Measurements from ENCODE around the gene MOB3B.

MOB3B gene

GRCh38 chr9:27566118-27566517, 36.5 kb upstream of the MOB3B start:
- no peak overlapping the region for H4K91ac ChIP-seq (ENCODE audit: low read depth, low read length, poor library complexity)
- DNase-seq (ENCODE audit: low spot score): no peak
- no peaks in the 10 kb centered on the region for H3K79me1 ChIP-seq (ENCODE audit: low read depth, low read length)
- H3K4me2 ChIP-seq (ENCODE audit: insufficient read depth, low read length, poor library complexity, severe bottlenecking): no peak overlapping the region
- peaks cover 7 to 86% of the 10 kb centered on the region in 2 donors for H3K36me3 ChIP-seq (replicated peaks in 1 of 2; ENCODE audit: control insufficient read depth in 2 of 2, insufficient read depth in 2 of 2, low read length in 2 of 2)
- H2BK12ac ChIP-seq (ENCODE audit: low read length): no peak overlapping the region
- peaks cover 0 to 2% of the 10 kb centered on the region in 2 donors for H3K4me1 ChIP-seq (ENCODE audit: control insufficient read depth in 2 of 2, insufficient read depth in 1 of 2, low read depth in 1 of 2, low read length in 2 of 2)
- no peak overlapping the region for H2BK5ac ChIP-seq (ENCODE audit: low read length)
- H3K14ac ChIP-seq (ENCODE audit: low read length): no peak overlapping the region
- H3K4me3 ChIP-seq (ENCODE audit: low read length in 2 of 2): no peak overlapping the region
- no peak overlapping the region for H3K4ac ChIP-seq (ENCODE audit: low read length)
- no peak overlapping the region for H3K18ac ChIP-seq (ENCODE audit: low read length)
- H2BK15ac ChIP-seq (ENCODE audit: low read length): no peak overlapping the region
- H3K9me3 ChIP-seq (replicated peaks in 1 of 2; ENCODE audit: control insufficient read depth in 2 of 2, insufficient read depth in 1 of 2, low read depth in 1 of 2, low read length in 2 of 2): peaks cover 0 to 3% of the 10 kb centered on the region in 2 donors
- no peak overlapping the region for H3K23ac ChIP-seq (ENCODE audit: low read depth, low read length, poor library complexity)
- H4K8ac ChIP-seq (ENCODE audit: low read depth, low read length): no peak overlapping the region
- H3K27ac ChIP-seq (replicated peaks; ENCODE audit: low read length): no peak overlapping the region
- H3K27me3 ChIP-seq (ENCODE audit: control insufficient read depth in 3 of 3, insufficient read depth in 3 of 3, low read depth in 1 of 3, low read length in 3 of 3): no peaks in the 10 kb centered on the region
- H2BK120ac ChIP-seq (ENCODE audit: low read depth, low read length): no peak overlapping the region
- no peak overlapping the region for H3K9ac ChIP-seq (ENCODE audit: low read depth, low read length, poor library complexity)
- no CpG with 5 or more reads among the region's 1 CpG for WGBS, 2 donors (ENCODE audit: extremely low coverage in 2 of 2, insufficient read length in 2 of 2, insufficient replicate concordance in 1 of 2)
- no peak overlapping the region for H2AK5ac ChIP-seq (ENCODE audit: low read depth, low read length)
- H2AFZ ChIP-seq (ENCODE audit: low read length): no peak overlapping the region

- Histone ChIP-seq H2BK12ac (ENCODE audit: low read length) (no peak overlapping the region), H4K91ac (ENCODE audit: low read depth, low read length, poor library complexity) (no peak overlapping the region), H3K4ac (ENCODE audit: low read length) (no peak overlapping the region), H2BK120ac (ENCODE audit: low read depth, low read length) (no peak overlapping the region), H3K4me1 (ENCODE audit: control insufficient read depth in 2 of 2, insufficient read depth in 1 of 2, low read depth in 1 of 2, low read length in 2 of 2) (peaks cover 0 to 2% of the 10 kb centered on the region in 2 donors), H3K27ac (replicated peaks; ENCODE audit: low read length) (no peak overlapping the region), H2AFZ (ENCODE audit: low read length) (no peak overlapping the region), H3K4me3 (ENCODE audit: low read length in 2 of 2) (no peak overlapping the region), H3K9me3 (replicated peaks in 1 of 2; ENCODE audit: control insufficient read depth in 2 of 2, insufficient read depth in 1 of 2, low read depth in 1 of 2, low read length in 2 of 2) (peaks cover 0 to 3% of the 10 kb centered on the region in 2 donors), H2BK5ac (ENCODE audit: low read length) (no peak overlapping the region), H4K8ac (ENCODE audit: low read depth, low read length) (no peak overlapping the region), H3K9ac (ENCODE audit: low read depth, low read length, poor library complexity) (no peak overlapping the region), H3K23ac (ENCODE audit: low read depth, low read length, poor library complexity) (no peak overlapping the region), H3K18ac (ENCODE audit: low read length) (no peak overlapping the region), H3K14ac (ENCODE audit: low read length) (no peak overlapping the region), H3K36me3 (replicated peaks in 1 of 2; ENCODE audit: control insufficient read depth in 2 of 2, insufficient read depth in 2 of 2, low read length in 2 of 2) (peaks cover 7 to 86% of the 10 kb centered on the region in 2 donors), H2BK15ac (ENCODE audit: low read length) (no peak overlapping the region), H3K4me2 (ENCODE audit: insufficient read depth, low read length, poor library complexity, severe bottlenecking) (no peak overlapping the region), H3K79me1 (ENCODE audit: low read depth, low read length) (no peaks in the 10 kb centered on the region), H3K27me3 (ENCODE audit: control insufficient read depth in 3 of 3, insufficient read depth in 3 of 3, low read depth in 1 of 3, low read length in 3 of 3) (no peaks in the 10 kb centered on the region), H2AK5ac (ENCODE audit: low read depth, low read length) (no peak overlapping the region)
- no peak for DNase-seq (ENCODE audit: low spot score)
These were observed 36.1 kb upstream of the MOB3B start for GRCh38 chr9:27565696-27566095.

GRCh38 chr9:27564670-27565069, 35.1 kb upstream of the MOB3B start:
- H3K18ac ChIP-seq (ENCODE audit: low read length): no peak overlapping the region
- no peak overlapping the region for H3K4me3 ChIP-seq (ENCODE audit: low read length in 2 of 2)
- H3K9me3 ChIP-seq (replicated peaks in 1 of 2; ENCODE audit: control insufficient read depth in 2 of 2, insufficient read depth in 1 of 2, low read depth in 1 of 2, low read length in 2 of 2): peaks cover 0 to 3% of the 10 kb centered on the region in 2 donors
- H3K4me1 ChIP-seq (ENCODE audit: control insufficient read depth in 2 of 2, insufficient read depth in 1 of 2, low read depth in 1 of 2, low read length in 2 of 2): peaks cover 0 to 2% of the 10 kb centered on the region in 2 donors
- no peak for DNase-seq (ENCODE audit: low spot score)
- H2AFZ ChIP-seq (ENCODE audit: low read length): no peak overlapping the region
- H2BK120ac ChIP-seq (ENCODE audit: low read depth, low read length): no peak overlapping the region
- no peak overlapping the region for H3K4me2 ChIP-seq (ENCODE audit: insufficient read depth, low read length, poor library complexity, severe bottlenecking)
- peaks cover 7 to 95% of the 10 kb centered on the region in 2 donors for H3K36me3 ChIP-seq (replicated peaks in 1 of 2; ENCODE audit: control insufficient read depth in 2 of 2, insufficient read depth in 2 of 2, low read length in 2 of 2)
- H3K23ac ChIP-seq (ENCODE audit: low read depth, low read length, poor library complexity): no peak overlapping the region
- no peak overlapping the region for H2BK15ac ChIP-seq (ENCODE audit: low read length)
- H4K8ac ChIP-seq (ENCODE audit: low read depth, low read length): no peak overlapping the region
- WGBS, 2 donors (ENCODE audit: extremely low coverage in 2 of 2, insufficient read length in 2 of 2, insufficient replicate concordance in 1 of 2): no CpG with 5 or more reads among the region's 1 CpG
- no peaks in the 10 kb centered on the region for H3K79me1 ChIP-seq (ENCODE audit: low read depth, low read length)
- no peak overlapping the region for H2AK5ac ChIP-seq (ENCODE audit: low read depth, low read length)
- H3K4ac ChIP-seq (ENCODE audit: low read length): no peak overlapping the region
- no peak overlapping the region for H3K9ac ChIP-seq (ENCODE audit: low read depth, low read length, poor library complexity)
- no peak overlapping the region for H2BK12ac ChIP-seq (ENCODE audit: low read length)
- no peak overlapping the region for H4K91ac ChIP-seq (ENCODE audit: low read depth, low read length, poor library complexity)
- H3K27me3 ChIP-seq (ENCODE audit: control insufficient read depth in 3 of 3, insufficient read depth in 3 of 3, low read depth in 1 of 3, low read length in 3 of 3): no peaks in the 10 kb centered on the region
- no peak overlapping the region for H3K14ac ChIP-seq (ENCODE audit: low read length)
- H3K27ac ChIP-seq (replicated peaks; ENCODE audit: low read length): no peak overlapping the region
- no peak overlapping the region for H2BK5ac ChIP-seq (ENCODE audit: low read length)

GRCh38 chr9:27563738-27564430, 34.3 kb upstream of the MOB3B start:
- Histone ChIP-seq H3K9ac (ENCODE audit: low read depth, low read length, poor library complexity) (no peak overlapping the region), H2BK15ac (ENCODE audit: low read length) (no peak overlapping the region), H2BK120ac (ENCODE audit: low read depth, low read length) (no peak overlapping the region), H2BK5ac (ENCODE audit: low read length) (no peak overlapping the region), H3K79me1 (ENCODE audit: low read depth, low read length) (no peaks in the 10 kb centered on the region), H3K36me3 (replicated peaks in 1 of 2; ENCODE audit: control insufficient read depth in 2 of 2, insufficient read depth in 2 of 2, low read length in 2 of 2) (peaks cover 8 to 97% of the 10 kb centered on the region in 2 donors), H4K91ac (ENCODE audit: low read depth, low read length, poor library complexity) (no peak overlapping the region), H4K8ac (ENCODE audit: low read depth, low read length) (no peak overlapping the region), H3K27me3 (ENCODE audit: control insufficient read depth in 3 of 3, insufficient read depth in 3 of 3, low read depth in 1 of 3, low read length in 3 of 3) (no peaks in the 10 kb centered on the region), H3K4ac (ENCODE audit: low read length) (no peak overlapping the region), H2AFZ (ENCODE audit: low read length) (no peak overlapping the region), H3K4me3 (ENCODE audit: low read length in 2 of 2) (no peak overlapping the region), H2BK12ac (ENCODE audit: low read length) (no peak overlapping the region), H3K9me3 (replicated peaks in 1 of 2; ENCODE audit: control insufficient read depth in 2 of 2, insufficient read depth in 1 of 2, low read depth in 1 of 2, low read length in 2 of 2) (no peaks in the 10 kb centered on the region), H3K4me2 (ENCODE audit: insufficient read depth, low read length, poor library complexity, severe bottlenecking) (no peak overlapping the region), H3K23ac (ENCODE audit: low read depth, low read length, poor library complexity) (no peak overlapping the region), H3K4me1 (ENCODE audit: control insufficient read depth in 2 of 2, insufficient read depth in 1 of 2, low read depth in 1 of 2, low read length in 2 of 2) (peaks cover 0 to 2% of the 10 kb centered on the region in 2 donors), H3K27ac (replicated peaks; ENCODE audit: low read length) (no peak overlapping the region), H3K14ac (ENCODE audit: low read length) (no peak overlapping the region), H3K18ac (ENCODE audit: low read length) (no peak overlapping the region), H2AK5ac (ENCODE audit: low read depth, low read length) (no peak overlapping the region)
- DNase-seq (ENCODE audit: low spot score): no peak
- WGBS, 2 donors (ENCODE audit: extremely low coverage in 2 of 2, insufficient read length in 2 of 2, insufficient replicate concordance in 1 of 2): no CpG with 5 or more reads among the region's 4 CpGs
